GM18861 (cell line): Measurements from ENCODE around the gene MBD6.
A peak's percentile ranks its signal among the peaks of the same experiment; 100 is the strongest.
"Not testable (repeated sequence)": the region's sequence is repeated elsewhere in the genome, so short reads cannot be mapped to it uniquely, and the experiment has no call there.

ENCODE experiments used
- ATAC-seq: cut with Tn5 transposase; IDR thresholded peaks from one replicate; pipeline ENCODE4 v1.9.1; 2021; ENCODE audit not compliant: unreplicated experiment

MBD6 gene

GRCh38 chr12:57514720-57515407 lies 7.8 kb upstream of the MBD6 start:
- ATAC-seq, result no peak

GRCh38 chr12:57515408-57515933 lies 7.2 kb upstream of the MBD6 start:
- no peak for ATAC-seq

GRCh38 chr12:57515934-57516541 lies 6.6 kb upstream of the MBD6 start:
- no peak for ATAC-seq

GRCh38 chr12:57516617-57517153 lies 5.9 kb upstream of the MBD6 start:
- no peak for ATAC-seq

- ATAC-seq, result no peak
These were observed 5.4 kb upstream of the MBD6 start for GRCh38 chr12:57517187-57517586.

GRCh38 chr12:57517718-57518117 lies 4.9 kb upstream of the MBD6 start:
- ATAC-seq, result not testable (repeated sequence)

GRCh38 chr12:57518176-57518919 lies 4.3 kb upstream of the MBD6 start:
- no peak for ATAC-seq

- no peak for ATAC-seq
These were observed 3.5 kb upstream of the MBD6 start for GRCh38 chr12:57518920-57519795.

GRCh38 chr12:57519796-57520052 lies 2.9 kb upstream of the MBD6 start:
- ATAC-seq, result no peak

GRCh38 chr12:57520053-57520818 lies 2.4 kb upstream of the MBD6 start, which contains the start of gene DDIT3:
Gene DDIT3, minus strand, starts transcription at chr12:57520514. Its CDS starts 3,108 bp downstream, at chr12:57517406.
- ATAC-seq, result peak; percentile 52

- ATAC-seq, result no peak
These were observed 1.1 kb upstream of the MBD6 start for GRCh38 chr12:57521525-57522010.

- no peak for ATAC-seq
These were observed 472 bp downstream of the MBD6 start for GRCh38 chr12:57522887-57523705.

- no peak for ATAC-seq
These were observed 1.3 kb downstream of the MBD6 start for GRCh38 chr12:57523706-57524614.

GRCh38 chr12:57524814-57525614 lies 2.4 kb downstream of the MBD6 start:
- no peak for ATAC-seq

GRCh38 chr12:57525615-57526383 lies 3.2 kb downstream of the MBD6 start:
- ATAC-seq, result no peak

- ATAC-seq, result no peak
These were observed 4.0 kb downstream of the MBD6 start for GRCh38 chr12:57526477-57527126.
